Left renal pelvis (tissue), 4 donors: Measurements from ENCODE around the gene B9D1. TPM values are rescaled to one million over a fixed set of nuclear protein-coding genes. Genes with fewer than 3 reads are reported as not detected.

Experiments used
- DNase-seq, 4 donors: peaks; one replicate each; pipeline ENCODE4 v3.0.0-alpha.2; 2013; ENCODE audit warnings: low read depth in 4 of 4, low spot score in 3 of 4
- polyA plus RNA-seq, 4 donors: library from polyadenylated mRNA; unstranded; fragments of 120-200 nt; gene quantifications; one replicate each; pipeline ENCODE4 v1.2.1, GENCODE V29; 2013; ENCODE audit not compliant: insufficient read length in 4 of 4

B9D1 gene
- polyA plus RNA-seq, 4 donors = 16.9 to 47.9 (median 31.1) TPM

DNA sequence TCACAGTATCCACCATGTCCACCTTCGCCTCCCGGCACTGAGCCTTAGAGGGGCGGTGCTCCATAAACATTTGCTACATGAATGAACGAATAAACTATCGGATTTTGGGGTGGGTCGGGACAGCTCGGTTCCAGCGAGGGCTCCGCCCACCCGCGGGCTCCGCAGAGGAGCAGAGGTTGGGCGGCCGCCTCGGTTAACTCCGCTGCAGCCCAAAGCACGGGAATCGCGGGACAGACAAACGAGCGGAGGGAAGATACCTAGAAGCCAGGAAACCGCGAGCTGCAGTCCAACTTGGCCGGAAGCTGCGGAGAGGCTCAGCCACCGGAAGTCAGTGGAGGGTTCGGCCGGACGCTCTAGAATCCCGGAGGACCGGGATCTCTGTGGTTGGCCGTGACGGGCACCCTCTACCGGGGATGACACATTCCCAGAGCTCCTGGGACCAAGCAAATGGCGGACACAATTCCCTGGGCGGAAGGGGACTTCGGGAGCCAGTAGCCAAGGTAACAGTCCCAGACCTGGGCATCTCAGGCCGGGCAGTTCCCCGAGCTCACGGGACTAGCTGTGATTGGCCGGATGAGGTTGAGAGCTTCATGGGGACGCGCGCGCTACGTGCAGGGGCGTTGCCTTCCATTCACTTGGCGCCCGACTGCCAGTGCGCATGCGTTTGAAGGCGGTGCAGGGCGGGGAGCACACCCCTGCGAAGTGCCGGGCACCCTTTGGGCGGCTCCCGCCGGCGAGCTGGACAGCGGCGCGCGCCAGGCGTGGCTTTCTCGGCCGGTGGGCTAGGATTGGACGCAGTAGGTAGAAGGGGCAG, 15.3 kb upstream of the B9D1 start:
- peak; percentile 95 to 98 (median 96) for DNase-seq

GRCh38 chr17:19376811-19377210, 14.3 kb upstream of the B9D1 start:
- no peak for DNase-seq

DNA sequence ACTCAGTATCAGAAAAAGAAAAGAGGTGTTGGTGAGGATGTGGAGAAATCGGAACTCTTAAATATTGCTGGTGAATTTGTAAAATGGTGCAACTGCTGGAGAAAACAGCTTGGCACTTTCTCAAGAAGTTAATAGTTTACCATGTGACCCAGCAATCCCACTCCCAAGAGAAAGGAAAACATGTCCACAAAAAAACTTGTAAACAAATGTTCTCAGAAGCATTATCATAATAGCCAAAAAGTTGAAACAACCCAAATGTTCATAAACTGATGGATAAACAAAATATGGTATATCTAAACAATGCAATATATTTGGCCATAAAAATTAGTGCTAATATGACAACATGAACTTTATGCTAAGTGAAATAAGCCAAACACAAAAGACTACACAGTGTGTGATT, 13.2 kb upstream of the B9D1 start:
- DNase-seq = no peak

- no peak for DNase-seq
These were observed 11.6 kb upstream of the B9D1 start for GRCh38 chr17:19374136-19374535.

- no peak for DNase-seq
These were observed 10.5 kb upstream of the B9D1 start for GRCh38 chr17:19372866-19373504.

DNA sequence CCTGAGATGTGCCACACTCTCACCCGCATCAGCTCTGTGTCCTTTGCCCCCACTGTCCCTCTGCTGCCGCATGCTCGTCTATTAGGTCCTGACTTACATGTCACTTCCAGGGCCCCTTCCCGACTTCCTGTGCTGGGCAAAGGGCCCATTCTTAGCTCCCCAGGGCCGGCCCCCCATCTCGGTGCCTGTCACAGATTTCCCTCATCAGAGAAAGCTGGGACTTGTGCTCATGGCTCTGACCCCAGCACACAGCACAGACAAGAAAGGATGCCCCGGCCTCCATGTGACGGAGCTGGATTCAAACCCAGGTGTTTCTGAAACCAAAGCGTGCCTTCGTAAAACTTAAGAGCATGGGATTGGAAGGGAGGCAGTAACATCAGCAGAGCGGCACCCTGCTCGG, 9.9 kb upstream of the B9D1 start:
- DNase-seq = no peak

- DNase-seq = no peak
These were observed 9.5 kb upstream of the B9D1 start for GRCh38 chr17:19372011-19372370.

- DNase-seq = no peak
These were observed 8.9 kb upstream of the B9D1 start for GRCh38 chr17:19371259-19372010.

GRCh38 chr17:19370493-19370960, 8.0 kb upstream of the B9D1 start:
- DNase-seq = no peak

DNA sequence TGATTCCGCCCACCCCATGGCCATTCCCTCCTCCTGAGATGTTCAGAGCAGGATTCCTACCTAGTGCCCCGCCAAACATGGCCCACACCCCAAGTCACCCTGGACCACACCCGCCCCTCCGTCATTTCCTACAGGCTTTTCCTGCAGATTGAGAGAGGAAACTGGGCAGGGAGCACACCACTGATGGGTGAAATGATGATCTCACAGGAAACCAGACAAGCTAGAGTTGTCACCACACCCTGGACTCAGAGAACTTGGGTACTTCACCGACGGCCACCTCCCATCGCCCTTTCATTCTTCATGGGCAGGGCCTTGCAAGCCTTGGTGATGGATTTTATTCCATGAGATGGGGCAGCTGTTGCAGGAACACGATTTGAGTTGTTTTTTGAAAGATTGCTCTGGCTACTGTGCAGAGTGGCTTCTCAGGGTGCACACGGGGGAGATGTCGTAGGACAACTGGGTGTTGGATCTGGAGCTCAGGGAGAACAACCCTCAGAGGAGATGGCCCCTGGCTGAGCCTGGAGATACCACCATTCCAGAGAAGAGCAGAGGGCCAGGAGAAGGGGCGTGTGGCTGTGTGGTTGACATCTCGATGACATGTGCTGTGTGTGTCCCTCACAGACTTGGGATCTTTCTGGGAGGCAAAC, 7.4 kb upstream of the B9D1 start:
- DNase-seq = no peak

GRCh38 chr17:19369107-19369778, 6.7 kb upstream of the B9D1 start:
- no peak for DNase-seq

DNA sequence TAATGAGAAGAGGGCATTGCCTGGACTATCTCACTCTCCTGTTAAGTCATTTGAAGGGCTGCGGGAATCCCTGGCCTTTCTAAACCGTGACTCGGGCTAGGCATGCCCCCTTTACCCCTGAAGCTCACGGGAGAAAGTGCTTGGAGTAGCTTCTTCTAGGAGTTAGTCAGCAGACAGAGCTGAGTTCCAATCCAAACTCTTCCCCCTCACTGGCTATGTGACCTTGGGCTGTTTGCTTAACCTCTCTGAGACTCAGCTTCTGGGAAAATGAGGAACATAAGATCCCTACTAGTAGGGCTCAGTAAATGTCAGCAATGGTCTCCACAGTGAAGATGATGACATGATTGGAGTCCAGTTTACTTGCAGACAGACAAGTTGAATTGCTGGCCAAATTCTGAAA, 5.7 kb upstream of the B9D1 start:
- no peak for DNase-seq

DNA sequence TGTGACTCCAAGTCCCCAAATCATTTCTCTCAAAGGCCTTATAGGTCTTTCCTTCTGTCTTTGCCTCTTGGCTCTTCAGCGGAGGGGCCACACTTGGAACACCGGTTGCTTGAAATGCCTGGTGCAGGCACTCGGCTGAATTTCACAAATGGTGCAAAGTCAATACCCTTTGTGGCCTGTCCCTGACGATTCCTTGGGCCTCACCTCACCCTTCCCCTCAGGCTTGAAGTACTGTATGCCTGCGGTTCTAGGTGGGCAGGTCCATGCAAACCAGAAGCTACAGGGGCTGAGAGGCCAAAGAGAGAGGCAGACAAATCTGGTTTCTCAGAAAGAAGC, 4.1 kb upstream of the B9D1 start:
- DNase-seq = no peak

- DNase-seq = no peak
These were observed 3.5 kb upstream of the B9D1 start for GRCh38 chr17:19365833-19366636.

- no peak for DNase-seq
These were observed 2.9 kb upstream of the B9D1 start for GRCh38 chr17:19365499-19365817.

- no peak for DNase-seq
These were observed 2.4 kb upstream of the B9D1 start for GRCh38 chr17:19364699-19365498.

- no peak for DNase-seq
These were observed 1.0 kb upstream of the B9D1 start for GRCh38 chr17:19363460-19364035.

- DNase-seq = no peak
These were observed 553 bp upstream of the B9D1 start for GRCh38 chr17:19363114-19363438.

GRCh38 chr17:19361944-19362276, 613 bp downstream of the B9D1 start:
- DNase-seq = no peak
